CD4-positive, alpha-beta T cell treated with Interleukin-17A for 4 hours (primary cell): ENCODE results near the gene MYO1B.
"Not testable (repeated sequence)": the region's sequence is repeated elsewhere in the genome, so short reads cannot be mapped to it uniquely, and the experiment has no call there.

Source experiments
- DNase-seq: peaks from one replicate; pipeline ENCODE4 v3.0.0-alpha.2; 2020; ENCODE audit warnings: mixed read lengths

Gene MYO1B

GRCh38 chr2:191415101-191415500, 169.9 kb downstream of the MYO1B start:
- DNase-seq, result no peak

GRCh38 chr2:191415858-191416257, 170.7 kb downstream of the MYO1B start:
- no peak for DNase-seq

GRCh38 chr2:191417746-191418145, 172.5 kb downstream of the MYO1B start:
- no peak for DNase-seq

- DNase-seq, result no peak
These were observed 176.7 kb downstream of the MYO1B start for GRCh38 chr2:191421950-191422349.

- no peak for DNase-seq
These were observed 181.8 kb downstream of the MYO1B start for GRCh38 chr2:191427031-191427430.

GRCh38 chr2:191428141-191428540, 182.9 kb downstream of the MYO1B start:
- no peak for DNase-seq

GRCh38 chr2:191430476-191430875, 185.3 kb downstream of the MYO1B start:
- no peak for DNase-seq

- no peak for DNase-seq
These were observed 186.9 kb downstream of the MYO1B start for GRCh38 chr2:191432121-191432520.

- DNase-seq, result no peak
These were observed 188.9 kb downstream of the MYO1B start for GRCh38 chr2:191434072-191434471.

GRCh38 chr2:191435141-191435540, 189.9 kb downstream of the MYO1B start:
- no peak for DNase-seq

GRCh38 chr2:191436368-191437055, 191.3 kb downstream of the MYO1B start:
- DNase-seq, result no peak

GRCh38 chr2:191439481-191439880, 194.3 kb downstream of the MYO1B start:
- DNase-seq, result no peak

- no peak for DNase-seq
These were observed 196.5 kb downstream of the MYO1B start for GRCh38 chr2:191441496-191442214.

GRCh38 chr2:191443446-191443845, 198.2 kb downstream of the MYO1B start:
- DNase-seq, result no peak

- DNase-seq, result no peak
These were observed 201.7 kb downstream of the MYO1B start for GRCh38 chr2:191446910-191447309.

GRCh38 chr2:191451116-191451515, 205.9 kb downstream of the MYO1B start:
- no peak for DNase-seq

GRCh38 chr2:191452065-191452464, 206.9 kb downstream of the MYO1B start:
- DNase-seq, result no peak

- DNase-seq, result no peak
These were observed 208.6 kb downstream of the MYO1B start for GRCh38 chr2:191453761-191454160.

GRCh38 chr2:191456506-191456905, 211.3 kb downstream of the MYO1B start:
- not testable (repeated sequence) for DNase-seq

GRCh38 chr2:191459158-191459557, 214.0 kb downstream of the MYO1B start:
- DNase-seq, result no peak

GRCh38 chr2:191462370-191462769, 217.2 kb downstream of the MYO1B start:
- no peak for DNase-seq

GRCh38 chr2:191463790-191464189, 218.6 kb downstream of the MYO1B start:
- no peak for DNase-seq

- no peak for DNase-seq
These were observed 220.7 kb downstream of the MYO1B start for GRCh38 chr2:191465766-191466420.

- DNase-seq, result no peak
These were observed 221.9 kb downstream of the MYO1B start for GRCh38 chr2:191467113-191467512.
